ENCODE results near the gene SCAMP2. TPM values are rescaled to one million over a fixed set of nuclear protein-coding genes. Genes with fewer than 3 reads are reported as not detected.

SCAMP2 gene
- polyA plus RNA-seq, 3 donors: 124 to 158 (median 124) TPM

- H3K9ac ChIP-seq (ENCODE audit: insufficient read depth, low read length, poor library complexity, severe bottlenecking): no peak overlapping the region
- Mint-ChIP-seq H3K4me3 (no peak overlapping the region), H3K4me1 (peaks cover 31% of the 10 kb centered on the region), H3K27ac (peak overlapping the region in 3 of 7 donors; percentile 30 to 37 (median 36)), H3K9me3 (no peaks in the 10 kb centered on the region), H3K36me3 (peaks cover 54 to 58% of the 10 kb centered on the region in 2 donors), H3K27me3 (ENCODE audit: low read depth in 3 of 3) (peaks cover 0 to 1% (median 0%) of the 10 kb centered on the region in 3 donors)
- TF ChIP-seq CTCF (IDR thresholded peaks at IDR 0.05): peak; percentile 96
- WGBS (ENCODE audit: insufficient coverage): 28% methylated on average over 4 of the region's 5 CpGs
- no peaks in the 10 kb centered on the region for H3K27me3 ChIP-seq (ENCODE audit: control insufficient read depth in 2 of 2, insufficient read depth in 2 of 2, low read length in 2 of 2)
- H3K79me2 ChIP-seq (ENCODE audit: insufficient read depth, low read length): peaks cover 23% of the 10 kb centered on the region
- no peak overlapping the region for H3K4me2 ChIP-seq (replicated peaks; ENCODE audit: extremely low read depth, low read length, poor library complexity, severe bottlenecking)
- intact Hi-C loops (cut with micrococcal nuclease): loop anchor here (5.0 to 10.0 kb wide), 2 partner anchors 34 to 57 kb away; partner anchors contain the start of gene ULK3 (in 2 of the 2)
- no peak overlapping the region for H2AFZ ChIP-seq (ENCODE audit: insufficient read depth, low read depth, low read length, poor library complexity, severe bottlenecking)
- no peak overlapping the region for H3K4me3 ChIP-seq (replicated peaks in 1 of 3; ENCODE audit: low read depth in 2 of 3, low read length in 3 of 3)
- peaks cover 25 to 28% of the 10 kb centered on the region in 2 donors for H3K4me1 ChIP-seq (ENCODE audit: control insufficient read depth in 1 of 2, insufficient read depth in 2 of 2, low read length in 2 of 2)
- peaks cover 15% of the 10 kb centered on the region for H4K20me1 ChIP-seq (ENCODE audit: insufficient read depth, low read length)
- H3K27ac ChIP-seq (ENCODE audit: low read depth in 1 of 2, low read length in 2 of 2): peak overlapping the region in 1 of 2 donors; percentile 22
- DNase-seq: peak; percentile 44 to 75 (median 57)
- peaks cover 38 to 75% of the 10 kb centered on the region in 2 donors for H3K36me3 ChIP-seq (replicated peaks in 1 of 2; ENCODE audit: control insufficient read depth in 1 of 2, insufficient read depth in 2 of 2, low read length in 2 of 2)
- H3K9me3 ChIP-seq (replicated peaks in 1 of 2; ENCODE audit: control insufficient read depth in 1 of 2, insufficient read depth in 1 of 2, low read length in 2 of 2): no peaks in the 10 kb centered on the region
Observed at GRCh38 chr15:74901612-74902063, 28.5 kb upstream of the SCAMP2 start.

- Histone ChIP-seq H3K9ac (ENCODE audit: insufficient read depth, low read length, poor library complexity, severe bottlenecking) (no peak overlapping the region), H3K27ac (ENCODE audit: low read depth in 1 of 2, low read length in 2 of 2) (no peak overlapping the region), H3K36me3 (replicated peaks in 1 of 2; ENCODE audit: control insufficient read depth in 1 of 2, insufficient read depth in 2 of 2, low read length in 2 of 2) (peaks cover 45 to 70% of the 10 kb centered on the region in 2 donors), H2AFZ (ENCODE audit: insufficient read depth, low read depth, low read length, poor library complexity, severe bottlenecking) (no peak overlapping the region), H3K79me2 (ENCODE audit: insufficient read depth, low read length) (no peaks in the 10 kb centered on the region), H4K20me1 (ENCODE audit: insufficient read depth, low read length) (peaks cover 10% of the 10 kb centered on the region), H3K4me1 (ENCODE audit: control insufficient read depth in 1 of 2, insufficient read depth in 2 of 2, low read length in 2 of 2) (peaks cover 4 to 5% of the 10 kb centered on the region in 2 donors), H3K9me3 (replicated peaks in 1 of 2; ENCODE audit: control insufficient read depth in 1 of 2, insufficient read depth in 1 of 2, low read length in 2 of 2) (no peaks in the 10 kb centered on the region), H3K4me3 (replicated peaks in 1 of 3; ENCODE audit: low read depth in 2 of 3, low read length in 3 of 3) (no peak overlapping the region), H3K27me3 (ENCODE audit: control insufficient read depth in 2 of 2, insufficient read depth in 2 of 2, low read length in 2 of 2) (no peaks in the 10 kb centered on the region), H3K4me2 (replicated peaks; ENCODE audit: extremely low read depth, low read length, poor library complexity, severe bottlenecking) (no peak overlapping the region)
- Mint-ChIP-seq H3K27ac (peak overlapping the region in 2 of 7 donors; percentile 13 to 50), H3K36me3 (peaks cover 43 to 55% of the 10 kb centered on the region in 2 donors), H3K9me3 (no peaks in the 10 kb centered on the region), H3K27me3 (ENCODE audit: low read depth in 3 of 3) (no peaks in the 10 kb centered on the region), H3K4me3 (no peak overlapping the region), H3K4me1 (peaks cover 13% of the 10 kb centered on the region)
- 79% methylated on average over 6 of the region's 6 CpGs for WGBS (ENCODE audit: insufficient coverage)
- intact Hi-C loops (cut with micrococcal nuclease): no loop called here
- no peak for TF ChIP-seq CTCF (IDR thresholded peaks at IDR 0.05)
- no peak for DNase-seq
Observed at GRCh38 chr15:74897300-74897701, 24.1 kb upstream of the SCAMP2 start.

Measured in CD14-positive monocyte (primary cell).